SU-DHL-6 (cell line): Measurements from ENCODE around the gene SYT13.

ENCODE experiments used
- H2AFZ ChIP-seq: fragments of 200-600 bp; sonication (generic); 2 replicates; pipeline ENCODE4 v1.6.1; 2014; ENCODE audit warnings: low read depth, mild to moderate bottlenecking, moderate library complexity, mixed read lengths, antibody characterized with exemption, low read length; ENCODE audit not compliant: severe bottlenecking
- H3F3A ChIP-seq: fragments of 200-600 bp; shearing (Covaris generic); 2 replicates; pipeline ENCODE4 v1.6.0; 2016; ENCODE audit warnings: antibody characterized with exemption, mild to moderate bottlenecking; ENCODE audit not compliant: insufficient read depth
- H3K27ac ChIP-seq: fragments of 200-600 bp; sonication (generic); 2 replicates; pipeline ENCODE4 v1.5.1; 2016; ENCODE audit warnings: low read depth, mild to moderate bottlenecking, low read length, moderate library complexity, mixed read lengths
- H3K27me3 ChIP-seq: fragments of 200-600 bp; sonication (generic), shearing (Covaris generic); 2 replicates; pipeline ENCODE4 v1.6.0; 2014; ENCODE audit warnings: mild to moderate bottlenecking, low read length
- H3K36me3 ChIP-seq: fragments of 200-600 bp; sonication (generic); 2 replicates; pipeline ENCODE4 v1.6.1; 2014; ENCODE audit warnings: mild to moderate bottlenecking, low read length, mixed read lengths
- H3K4me2 ChIP-seq: fragments of 300-600, 200-600 bp; shearing (Covaris generic), sonication (generic); 2 replicates; pipeline ENCODE4 v1.6.0; 2014; ENCODE audit warnings: low read length, low read depth, mild to moderate bottlenecking; ENCODE audit not compliant: poor library complexity, severe bottlenecking
- H3K4me3 ChIP-seq: fragments of 200-600 bp; sonication (generic); 2 replicates; pipeline ENCODE4 v1.5.1; 2014; ENCODE audit warnings: antibody characterized with exemption, low read length, mild to moderate bottlenecking, mixed read lengths; ENCODE audit not compliant: insufficient read depth, poor library complexity, severe bottlenecking
- H3K79me2 ChIP-seq: fragments of 200-600 bp; sonication (generic); 2 replicates; pipeline ENCODE4 v1.6.1; 2014; ENCODE audit warnings: mild to moderate bottlenecking, low read length, moderate library complexity; ENCODE audit not compliant: insufficient read depth
- H3K9ac ChIP-seq: fragments of 200-600 bp; sonication (generic); 2 replicates; pipeline ENCODE4 v1.7.0; 2014; ENCODE audit warnings: mild to moderate bottlenecking, low read length
- H3K9me2 ChIP-seq: fragments of 200-600 bp; sonication (generic); replicated peaks from 2 replicates; pipeline ENCODE4 v1.6.1; 2014; ENCODE audit warnings: low read length; ENCODE audit not compliant: insufficient read depth
- H3K9me3 ChIP-seq: fragments of 200-600 bp; sonication (generic); 2 replicates; pipeline ENCODE4 v1.6.1; 2014; ENCODE audit warnings: low read length, mixed read lengths; ENCODE audit not compliant: insufficient read depth
- H4K20me1 ChIP-seq: fragments of 200-600 bp; sonication (generic); 2 replicates; pipeline ENCODE4 v1.6.1; 2014; ENCODE audit warnings: low read depth, mild to moderate bottlenecking, antibody characterized with exemption, low read length, moderate library complexity, mixed read lengths
- CTCF ChIP-seq: fragments of 200-600 bp; sonication (generic); IDR thresholded peaks from one replicate; pipeline ENCODE4 v1.5.1; 2017; ENCODE audit warnings: antibody characterized with exemption, mild to moderate bottlenecking, low read length, moderate library complexity; ENCODE audit not compliant: insufficient read depth, poor library complexity, severe bottlenecking
- EZH2phosphoT487 ChIP-seq: fragments of 200-600 bp; sonication (generic), shearing (Covaris generic); conservative IDR thresholded peaks from 2 replicates; pipeline ENCODE4 v1.6.1; 2018; ENCODE audit warnings: mild to moderate bottlenecking, antibody characterized with exemption, low read length, moderate library complexity, mixed read lengths

SYT13 gene

GRCh38 chr11:45237711-45238315 lies 48.3 kb downstream of the SYT13 start:
- Histone ChIP-seq H2AFZ (no peak overlapping the region), H3K4me2 (no peak overlapping the region), H4K20me1 (no peaks in the 10 kb centered on the region), H3K27me3 (no peaks in the 10 kb centered on the region), H3K9me2 (no peaks in the 10 kb centered on the region), H3K9ac (no peak overlapping the region), H3K27ac (no peak overlapping the region), H3K36me3 (no peaks in the 10 kb centered on the region), H3K79me2 (no peaks in the 10 kb centered on the region), H3K9me3 (no peaks in the 10 kb centered on the region), H3F3A (no peaks in the 10 kb centered on the region), H3K4me3 (no peak overlapping the region)
- no peak for TF ChIP-seq EZH2phosphoT487
- TF ChIP-seq CTCF, result no peak

- no peak overlapping the region for H3K27ac ChIP-seq
- H3K4me2 ChIP-seq, result no peak overlapping the region
- H2AFZ ChIP-seq, result no peak overlapping the region
- H3K9ac ChIP-seq, result no peak overlapping the region
- H3K27me3 ChIP-seq, result no peaks in the 10 kb centered on the region
- H3K36me3 ChIP-seq, result no peaks in the 10 kb centered on the region
- no peaks in the 10 kb centered on the region for H4K20me1 ChIP-seq
- H3F3A ChIP-seq, result no peaks in the 10 kb centered on the region
- TF ChIP-seq CTCF, result no peak
- H3K79me2 ChIP-seq, result no peaks in the 10 kb centered on the region
- H3K9me2 ChIP-seq, result no peaks in the 10 kb centered on the region
- no peak overlapping the region for H3K4me3 ChIP-seq
- H3K9me3 ChIP-seq, result no peaks in the 10 kb centered on the region
Observed at GRCh38 chr11:45234306-45235006, 51.7 kb downstream of the SYT13 start.

GRCh38 chr11:45233804-45234170 lies 52.4 kb downstream of the SYT13 start:
- Histone ChIP-seq H3F3A (no peaks in the 10 kb centered on the region), H4K20me1 (no peaks in the 10 kb centered on the region), H3K9me3 (no peaks in the 10 kb centered on the region), H3K27ac (no peak overlapping the region), H3K9ac (no peak overlapping the region), H3K27me3 (no peaks in the 10 kb centered on the region), H3K9me2 (no peaks in the 10 kb centered on the region), H3K4me2 (no peak overlapping the region), H3K36me3 (no peaks in the 10 kb centered on the region), H3K4me3 (no peak overlapping the region), H2AFZ (no peak overlapping the region), H3K79me2 (no peaks in the 10 kb centered on the region)
- TF ChIP-seq EZH2phosphoT487, result no peak
- TF ChIP-seq CTCF, result no peak
